MM.1S (cell line): ENCODE data around the gene ZBTB44.

Experiments used
- DNase-seq: peaks from one replicate; pipeline ENCODE4 v3.0.0-alpha.2; 2015
- H2AFZ ChIP-seq: fragments of 300-600 bp; sonication (generic); 2 replicates; pipeline ENCODE4 v1.6.0; 2016; ENCODE audit warnings: antibody characterized with exemption, low read length
- H3F3A ChIP-seq: fragments of 300-600 bp; sonication (generic); 2 replicates; pipeline ENCODE4 v1.6.1; 2016; ENCODE audit warnings: mild to moderate bottlenecking, antibody characterized with exemption, low read length, moderate library complexity, mixed read lengths; ENCODE audit not compliant: insufficient read depth
- H3K27ac ChIP-seq: fragments of 300-600 bp; sonication (generic); 2 replicates; pipeline ENCODE4 v1.5.1; 2016; ENCODE audit warnings: mild to moderate bottlenecking, low read length
- H3K27me3 ChIP-seq: fragments of 300-600 bp; sonication (generic); replicated peaks from 2 replicates; pipeline ENCODE4 v1.6.0; 2016; ENCODE audit warnings: low read length; ENCODE audit not compliant: insufficient read depth
- H3K36me3 ChIP-seq: fragments of 300-600 bp; sonication (generic); replicated peaks from 2 replicates; pipeline ENCODE4 v1.6.1; 2016; ENCODE audit warnings: mild to moderate bottlenecking, low read length, mixed read lengths; ENCODE audit not compliant: insufficient read depth
- H3K4me1 ChIP-seq: fragments of 300-600 bp; sonication (generic); 2 replicates; pipeline ENCODE4 v1.6.1; 2016; ENCODE audit warnings: low read length, mixed read lengths
- H3K4me2 ChIP-seq: fragments of 300-600 bp; sonication (generic); 2 replicates; pipeline ENCODE4 v1.6.0; 2016; ENCODE audit warnings: low read depth, low read length
- H3K4me3 ChIP-seq: fragments of 300-600 bp; sonication (generic); 2 replicates; pipeline ENCODE4 v1.5.1; 2016; ENCODE audit warnings: low read length, mixed read lengths
- H3K79me2 ChIP-seq: fragments of 300-600 bp; sonication (generic); 2 replicates; pipeline ENCODE4 v1.6.1; 2016; ENCODE audit warnings: mixed run types, low read length, mixed read lengths
- H3K9ac ChIP-seq: fragments of 300-600 bp; sonication (generic); 2 replicates; pipeline ENCODE4 v1.6.1; 2016; ENCODE audit warnings: low read length, mixed read lengths
- H3K9me2 ChIP-seq: fragments of 300-600 bp; sonication (generic); replicated peaks from 2 replicates; pipeline ENCODE4 v1.6.1; 2016; ENCODE audit warnings: mild to moderate bottlenecking, low read length, mixed read lengths; ENCODE audit not compliant: insufficient read depth
- H3K9me3 ChIP-seq: fragments of 300-600 bp; sonication (generic); replicated peaks from 2 replicates; pipeline ENCODE4 v1.6.1; 2016; ENCODE audit warnings: mild to moderate bottlenecking, low read length, mixed read lengths; ENCODE audit not compliant: insufficient read depth
- H4K20me1 ChIP-seq: fragments of 300-600 bp; sonication (generic); 2 replicates; pipeline ENCODE4 v1.6.1; 2016; ENCODE audit warnings: mild to moderate bottlenecking, low read length, moderate library complexity, mixed read lengths; ENCODE audit not compliant: insufficient read depth
- EZH2 ChIP-seq: fragments of 300-600 bp; sonication (generic); optimal IDR thresholded peaks from 2 replicates; pipeline ENCODE3; 2017; ENCODE audit warnings: low read depth, mild to moderate bottlenecking, antibody characterized with exemption, low read length, mixed read lengths
- EZH2phosphoT487 ChIP-seq: fragments of 300-600 bp; sonication (generic); IDR thresholded peaks from 2 replicates; pipeline ENCODE4 v1.6.1; 2018; ENCODE audit warnings: antibody characterized with exemption, low read length
- TF ChIP-seq, protein P1 (sequence below): fragments of 300-600 bp; sonication (generic); IDR thresholded peaks from 2 replicates; pipeline ENCODE4 v1.5.1; 2016; ENCODE audit warnings: antibody characterized with exemption, low read length, mixed read lengths

ZBTB44 gene

DNA sequence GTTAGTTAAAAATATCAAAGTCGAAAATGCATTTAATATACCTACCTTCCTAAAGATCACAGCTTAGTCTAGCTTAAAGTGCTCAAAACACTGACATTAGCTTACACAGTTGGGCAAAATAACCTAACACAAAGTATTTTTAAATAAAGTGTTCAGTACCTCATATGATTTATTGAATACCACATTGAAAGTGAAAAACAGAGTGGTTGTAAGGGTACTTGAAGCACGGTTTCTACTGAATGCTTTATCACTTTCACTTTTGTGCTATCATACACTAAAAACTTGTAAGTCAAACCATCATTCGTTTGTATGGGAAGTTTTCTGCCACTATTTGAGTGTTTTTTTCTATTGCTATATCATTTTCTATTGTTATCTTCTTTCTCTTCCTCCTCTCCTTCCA is 36.6 kb downstream of the ZBTB44 start:
- no peak overlapping the region for H3K27ac ChIP-seq

DNA sequence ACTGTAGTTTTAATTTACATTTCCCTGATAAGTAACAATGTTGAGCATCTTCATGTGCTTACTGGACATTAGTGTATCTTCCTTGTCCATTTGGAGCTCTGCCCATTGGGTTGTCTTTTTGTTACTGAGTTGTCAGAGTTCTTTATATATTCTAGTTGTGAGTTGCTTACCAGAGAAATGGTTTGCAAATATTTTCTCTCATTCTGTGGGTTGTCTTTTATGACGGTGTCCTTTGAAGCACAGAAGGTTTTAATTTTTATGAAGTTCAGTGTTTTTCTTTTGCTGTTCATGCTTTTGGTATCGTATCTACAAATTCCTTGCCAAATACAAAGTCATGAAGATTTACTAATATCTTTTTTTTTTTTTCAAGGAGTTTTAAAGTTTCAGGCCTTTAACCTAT is 42.4 kb downstream of the ZBTB44 start:
- TF ChIP-seq EZH2 (no peak), EZH2phosphoT487 (no peak)
- TF ChIP-seq, protein P1, sequence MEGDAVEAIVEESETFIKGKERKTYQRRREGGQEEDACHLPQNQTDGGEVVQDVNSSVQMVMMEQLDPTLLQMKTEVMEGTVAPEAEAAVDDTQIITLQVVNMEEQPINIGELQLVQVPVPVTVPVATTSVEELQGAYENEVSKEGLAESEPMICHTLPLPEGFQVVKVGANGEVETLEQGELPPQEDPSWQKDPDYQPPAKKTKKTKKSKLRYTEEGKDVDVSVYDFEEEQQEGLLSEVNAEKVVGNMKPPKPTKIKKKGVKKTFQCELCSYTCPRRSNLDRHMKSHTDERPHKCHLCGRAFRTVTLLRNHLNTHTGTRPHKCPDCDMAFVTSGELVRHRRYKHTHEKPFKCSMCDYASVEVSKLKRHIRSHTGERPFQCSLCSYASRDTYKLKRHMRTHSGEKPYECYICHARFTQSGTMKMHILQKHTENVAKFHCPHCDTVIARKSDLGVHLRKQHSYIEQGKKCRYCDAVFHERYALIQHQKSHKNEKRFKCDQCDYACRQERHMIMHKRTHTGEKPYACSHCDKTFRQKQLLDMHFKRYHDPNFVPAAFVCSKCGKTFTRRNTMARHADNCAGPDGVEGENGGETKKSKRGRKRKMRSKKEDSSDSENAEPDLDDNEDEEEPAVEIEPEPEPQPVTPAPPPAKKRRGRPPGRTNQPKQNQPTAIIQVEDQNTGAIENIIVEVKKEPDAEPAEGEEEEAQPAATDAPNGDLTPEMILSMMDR = no peak
- no peaks in the 10 kb centered on the region for H4K20me1 ChIP-seq
- peaks cover 2% of the 10 kb centered on the region; the same call in 1 of the 2 replicates for H3K79me2 ChIP-seq

More for the DNA sequence above, 36.6 kb downstream of the ZBTB44 start:
- H3K9ac ChIP-seq = no peak overlapping the region
- peaks cover 31% of the 10 kb centered on the region for H3K79me2 ChIP-seq
- H2AFZ ChIP-seq = no peak overlapping the region
- no peaks in the 10 kb centered on the region for H3F3A ChIP-seq
- no peak overlapping the region for H3K4me2 ChIP-seq
- H3K4me1 ChIP-seq = no peaks in the 10 kb centered on the region
- no peak for DNase-seq
- no peaks in the 10 kb centered on the region for H3K27me3 ChIP-seq
- no peaks in the 10 kb centered on the region; the same call in 1 of the 2 replicates for H3K36me3 ChIP-seq
- TF ChIP-seq EZH2phosphoT487 (no peak), EZH2 (no peak)
- TF ChIP-seq, protein P1 = no peak
- no peak overlapping the region for H3K4me3 ChIP-seq
- H3K9me2 ChIP-seq = no peaks in the 10 kb centered on the region
- H4K20me1 ChIP-seq = no peaks in the 10 kb centered on the region
- no peaks in the 10 kb centered on the region for H3K9me3 ChIP-seq

DNA sequence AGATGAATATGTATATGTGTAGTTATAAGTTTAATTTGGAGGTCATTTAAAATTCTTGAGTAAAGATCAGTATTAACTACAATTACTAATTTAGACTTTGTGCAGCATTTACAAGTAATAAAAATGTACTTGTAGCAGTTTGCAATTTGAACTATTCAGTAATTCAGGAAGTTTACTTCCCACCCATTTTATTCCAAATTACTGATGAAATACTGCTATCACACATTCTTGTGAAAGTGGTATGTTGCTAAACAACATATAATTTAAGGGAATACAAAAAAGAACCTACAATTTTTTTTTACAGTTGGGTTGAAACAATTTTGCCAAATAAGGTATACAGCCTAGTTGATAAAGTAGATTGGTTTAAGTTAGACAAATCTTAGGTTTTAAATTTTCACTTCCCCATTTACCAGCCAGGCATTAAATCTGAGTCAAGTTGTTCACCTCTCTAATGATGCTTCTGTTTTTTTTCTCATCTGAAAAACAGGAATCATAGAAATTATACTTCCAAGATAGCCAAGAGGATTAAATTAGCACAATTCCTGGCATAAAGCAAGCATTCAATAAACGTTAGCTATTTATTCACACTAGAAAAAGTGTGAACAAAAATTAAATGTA is 45.3 kb downstream of the ZBTB44 start:
- no peak overlapping the region for H2AFZ ChIP-seq
- H3K36me3 ChIP-seq = no peaks in the 10 kb centered on the region
- no peaks in the 10 kb centered on the region for H3K27me3 ChIP-seq
- TF ChIP-seq EZH2 (no peak), EZH2phosphoT487 (no peak)
- TF ChIP-seq, protein P1 = no peak
- no peaks in the 10 kb centered on the region for H3F3A ChIP-seq
- H3K9me2 ChIP-seq = no peaks in the 10 kb centered on the region
- no peak overlapping the region for H3K4me3 ChIP-seq
- no peak overlapping the region for H3K9ac ChIP-seq
- H3K27ac ChIP-seq = no peak overlapping the region
- no peaks in the 10 kb centered on the region for H3K9me3 ChIP-seq
- no peak overlapping the region for H3K4me2 ChIP-seq
- peaks cover 5% of the 10 kb centered on the region; the same call in 1 of the 2 replicates for H3K79me2 ChIP-seq
- no peaks in the 10 kb centered on the region for H4K20me1 ChIP-seq
- peaks cover 5% of the 10 kb centered on the region for H3K4me1 ChIP-seq
- no peak for DNase-seq

More for the DNA sequence above, 42.4 kb downstream of the ZBTB44 start:
- DNase-seq = no peak
- H3K9ac ChIP-seq = no peak overlapping the region
- H3K4me3 ChIP-seq = no peak overlapping the region
- no peaks in the 10 kb centered on the region for H3K9me3 ChIP-seq
- no peak overlapping the region for H3K4me2 ChIP-seq
- peaks cover 5% of the 10 kb centered on the region for H3K4me1 ChIP-seq
- no peak overlapping the region for H2AFZ ChIP-seq
- H3K9me2 ChIP-seq = no peaks in the 10 kb centered on the region
- H3F3A ChIP-seq = no peaks in the 10 kb centered on the region
- H3K27me3 ChIP-seq = no peaks in the 10 kb centered on the region
- H3K36me3 ChIP-seq = no peaks in the 10 kb centered on the region
- H3K27ac ChIP-seq = no peak overlapping the region
